ENCODE results near the gene CALML5. TPM values are rescaled to one million over a fixed set of nuclear protein-coding genes. Genes with fewer than 3 reads are reported as not detected.

The CALML5 gene
- total RNA-seq, 3 donors from 2014 or later = 31.0 to 31.1 TPM; not detected in 1

DNA sequence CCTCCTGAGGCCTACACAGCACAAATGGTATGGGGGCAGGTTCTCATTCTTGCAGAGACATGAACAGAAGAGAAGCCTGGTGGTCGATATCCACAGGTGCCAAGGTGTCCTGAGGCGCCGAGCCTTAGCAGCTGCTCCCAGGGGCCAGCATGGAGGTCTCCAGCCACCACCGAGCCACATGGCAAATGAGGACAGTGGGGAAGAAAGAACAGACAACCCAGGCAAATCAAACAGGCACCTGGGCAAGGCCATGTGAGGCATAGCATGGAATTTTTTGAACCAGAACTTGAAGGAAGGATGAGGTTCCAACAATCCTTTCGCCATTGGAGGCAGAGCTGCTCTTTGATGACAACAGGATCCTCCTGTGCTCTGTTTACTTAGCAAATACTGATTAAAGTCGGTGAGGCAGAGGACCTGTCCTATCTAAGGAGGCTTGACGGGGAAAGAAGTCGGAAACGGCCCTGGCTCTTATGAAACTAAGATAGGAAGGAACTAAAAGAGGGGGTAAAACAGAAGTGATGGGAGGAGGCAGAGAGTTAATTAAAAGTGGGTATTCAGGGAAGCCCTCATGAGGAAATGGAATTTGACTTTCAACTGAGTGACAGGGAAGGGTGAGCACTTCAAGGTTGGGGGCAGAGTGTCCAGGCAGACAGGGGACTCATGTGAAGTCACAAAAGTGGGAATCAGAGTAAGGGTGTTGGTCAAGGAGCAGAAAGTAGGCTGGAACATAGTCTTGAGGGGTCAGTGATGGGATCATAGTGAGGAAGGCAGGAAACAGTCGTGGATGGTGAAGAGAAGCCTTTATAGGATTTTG, 16.8 kb upstream of the CALML5 start:
- H3K9me3 ChIP-seq = no peaks in the 10 kb centered on the region
- no peaks in the 10 kb centered on the region for H3K36me3 ChIP-seq
- peaks cover 0 to 5% of the 10 kb centered on the region in 2 donors for H3K4me1 ChIP-seq
- no peak for TF ChIP-seq POLR2AphosphoS5 (IDR thresholded peaks at IDR 0.05)
- TF ChIP-seq, protein P1, sequence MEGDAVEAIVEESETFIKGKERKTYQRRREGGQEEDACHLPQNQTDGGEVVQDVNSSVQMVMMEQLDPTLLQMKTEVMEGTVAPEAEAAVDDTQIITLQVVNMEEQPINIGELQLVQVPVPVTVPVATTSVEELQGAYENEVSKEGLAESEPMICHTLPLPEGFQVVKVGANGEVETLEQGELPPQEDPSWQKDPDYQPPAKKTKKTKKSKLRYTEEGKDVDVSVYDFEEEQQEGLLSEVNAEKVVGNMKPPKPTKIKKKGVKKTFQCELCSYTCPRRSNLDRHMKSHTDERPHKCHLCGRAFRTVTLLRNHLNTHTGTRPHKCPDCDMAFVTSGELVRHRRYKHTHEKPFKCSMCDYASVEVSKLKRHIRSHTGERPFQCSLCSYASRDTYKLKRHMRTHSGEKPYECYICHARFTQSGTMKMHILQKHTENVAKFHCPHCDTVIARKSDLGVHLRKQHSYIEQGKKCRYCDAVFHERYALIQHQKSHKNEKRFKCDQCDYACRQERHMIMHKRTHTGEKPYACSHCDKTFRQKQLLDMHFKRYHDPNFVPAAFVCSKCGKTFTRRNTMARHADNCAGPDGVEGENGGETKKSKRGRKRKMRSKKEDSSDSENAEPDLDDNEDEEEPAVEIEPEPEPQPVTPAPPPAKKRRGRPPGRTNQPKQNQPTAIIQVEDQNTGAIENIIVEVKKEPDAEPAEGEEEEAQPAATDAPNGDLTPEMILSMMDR (IDR thresholded peaks at IDR 0.05) = no peak
- TF ChIP-seq POLR2A (IDR thresholded peaks at IDR 0.05) = no peak
- no peak overlapping the region for H3K27ac ChIP-seq
- no peaks in the 10 kb centered on the region for H3K27me3 ChIP-seq
- no peak for DNase-seq (ENCODE audit: low spot score in 2 of 2)
- intact Hi-C loops (cut with DNase I; ENCODE audit: low total_unique reads) = loop anchor here (5.0 kb wide), 1 partner anchor 1874 kb away; no protein-coding TSS in a partner anchor
- no peak overlapping the region for H3K4me3 ChIP-seq

DNA sequence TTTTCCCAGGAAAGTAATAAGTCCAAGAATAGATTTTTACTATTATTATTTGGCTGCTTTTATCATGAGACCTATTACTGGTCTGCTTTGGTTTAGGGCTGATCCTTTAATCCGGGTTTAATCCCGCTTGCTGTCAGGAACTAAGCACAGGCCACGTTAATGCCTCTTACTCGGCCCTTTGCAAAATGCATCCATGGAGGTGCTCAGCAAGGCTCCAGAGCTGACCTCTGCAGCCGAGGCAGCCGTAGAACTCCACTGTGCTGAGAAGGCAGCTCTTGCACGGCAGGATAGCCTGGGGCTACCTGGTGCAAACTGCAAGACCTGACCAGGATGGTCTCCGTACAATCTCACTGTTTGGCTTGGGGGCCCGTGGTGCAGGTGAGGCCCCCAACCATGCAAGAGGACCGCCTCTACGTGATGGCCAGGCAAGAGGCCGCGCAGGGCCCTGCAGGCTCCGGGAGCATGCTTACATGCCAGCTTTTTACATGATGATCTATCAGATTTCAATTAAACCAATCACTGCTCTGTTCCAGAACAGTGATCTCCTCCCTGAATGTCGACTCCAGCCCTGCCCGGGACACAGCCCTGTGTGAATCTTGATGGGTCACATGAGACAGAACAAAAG, 15.0 kb upstream of the CALML5 start:
- Histone ChIP-seq H3K4me3 (no peak overlapping the region), H3K9me3 (no peaks in the 10 kb centered on the region), H3K27ac (no peak overlapping the region), H3K27me3 (no peaks in the 10 kb centered on the region), H3K36me3 (no peaks in the 10 kb centered on the region), H3K4me1 (peaks cover 0 to 5% of the 10 kb centered on the region in 2 donors)
- peak in 1 of 2 donors; percentile 48 for DNase-seq (ENCODE audit: low spot score in 2 of 2)
- intact Hi-C loops (cut with DNase I; ENCODE audit: low total_unique reads) = no loop called here
- no peak for TF ChIP-seq POLR2AphosphoS5 (IDR thresholded peaks at IDR 0.05)
- TF ChIP-seq, protein P1 (IDR thresholded peaks at IDR 0.05) = no peak
- TF ChIP-seq POLR2A (IDR thresholded peaks at IDR 0.05) = no peak

DNA sequence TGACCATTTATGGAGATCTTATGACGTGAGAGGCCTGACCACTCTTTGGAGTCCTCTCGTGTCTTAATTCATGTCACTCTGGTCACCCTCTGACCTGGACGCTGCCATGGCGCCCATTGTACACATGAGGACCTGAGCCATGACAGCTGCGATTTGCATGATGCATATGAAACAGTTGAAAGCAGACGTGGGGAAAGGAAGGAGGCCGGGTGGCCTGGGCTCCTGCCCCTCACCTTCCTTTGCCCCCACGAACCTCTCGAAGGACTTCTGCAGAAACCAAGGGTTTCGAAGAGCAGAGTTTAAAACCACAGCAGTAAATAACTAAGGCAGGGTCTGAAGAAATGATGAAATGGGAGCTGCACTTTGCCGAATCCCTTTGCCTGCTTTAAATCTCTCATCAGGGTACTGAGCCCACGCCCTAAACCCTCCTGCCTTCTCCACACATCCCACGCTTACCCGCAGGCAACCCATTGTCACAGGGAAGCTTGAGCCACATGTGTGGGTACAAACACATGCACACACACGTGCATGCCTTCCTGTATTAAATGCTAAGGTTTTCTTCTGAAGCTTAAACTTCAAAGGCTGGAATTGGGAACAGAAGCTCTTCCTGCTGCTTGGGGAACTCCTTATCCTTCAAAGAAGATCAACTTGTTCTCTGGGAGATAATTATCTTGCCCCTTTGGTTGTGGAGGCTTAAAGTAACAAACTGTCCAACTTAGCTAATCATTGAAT, 13.7 kb upstream of the CALML5 start:
- TF ChIP-seq, protein P1 (IDR thresholded peaks at IDR 0.05) = no peak
- TF ChIP-seq POLR2AphosphoS5 (IDR thresholded peaks at IDR 0.05) = no peak
- no peak for TF ChIP-seq POLR2A (IDR thresholded peaks at IDR 0.05)
- peak overlapping the region in 1 of 2 donors; percentile 17 for H3K27ac ChIP-seq
- intact Hi-C loops (cut with DNase I; ENCODE audit: low total_unique reads) = no loop called here
- H3K36me3 ChIP-seq = no peaks in the 10 kb centered on the region
- peaks cover 0 to 5% of the 10 kb centered on the region in 2 donors for H3K4me1 ChIP-seq
- peak; percentile 39 to 46 for DNase-seq (ENCODE audit: low spot score in 2 of 2)
- no peak overlapping the region for H3K4me3 ChIP-seq
- H3K27me3 ChIP-seq = no peaks in the 10 kb centered on the region
- H3K9me3 ChIP-seq = no peaks in the 10 kb centered on the region

DNA sequence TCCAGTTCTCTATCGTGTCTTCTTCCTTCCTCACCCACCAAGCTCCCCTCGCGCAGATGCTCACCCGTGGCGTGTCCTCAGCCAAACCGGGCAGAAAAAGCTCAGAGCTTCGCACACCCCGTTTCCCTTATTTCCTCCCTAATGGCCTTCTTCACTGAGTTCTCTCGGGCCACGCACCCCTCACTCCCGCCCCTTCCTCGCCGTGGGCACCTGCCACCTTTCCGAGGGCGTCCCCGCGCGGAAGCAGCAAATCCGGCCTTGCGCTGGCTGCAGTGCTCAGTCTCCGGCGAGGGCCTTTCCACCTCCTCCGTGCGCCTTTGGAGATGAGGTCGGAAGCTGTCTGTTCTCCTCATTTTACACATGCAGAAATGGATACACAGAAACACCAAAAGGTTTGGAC, 13.0 kb upstream of the CALML5 start:
- peaks cover 0 to 5% of the 10 kb centered on the region in 2 donors for H3K4me1 ChIP-seq
- H3K9me3 ChIP-seq = no peaks in the 10 kb centered on the region
- H3K27ac ChIP-seq = no peak overlapping the region
- TF ChIP-seq, protein P1 (IDR thresholded peaks at IDR 0.05) = no peak
- no peak for TF ChIP-seq POLR2A (IDR thresholded peaks at IDR 0.05)
- TF ChIP-seq POLR2AphosphoS5 (IDR thresholded peaks at IDR 0.05) = no peak
- DNase-seq (ENCODE audit: low spot score in 2 of 2) = peak in 1 of 2 donors; percentile 27
- intact Hi-C loops (cut with DNase I; ENCODE audit: low total_unique reads) = no loop called here
- no peaks in the 10 kb centered on the region for H3K27me3 ChIP-seq
- no peak overlapping the region for H3K4me3 ChIP-seq
- H3K36me3 ChIP-seq = no peaks in the 10 kb centered on the region

All from breast epithelium (tissue), 4 donors.